Neural progenitor cell (in vitro differentiated cells): ENCODE data around the gene ROMO1. TPM values are rescaled to one million over a fixed set of nuclear protein-coding genes. Genes with fewer than 3 reads are reported as not detected.
"Not testable (repeated sequence)": the region's sequence is repeated elsewhere in the genome, so short reads cannot be mapped to it uniquely, and the experiment has no call there.

Experiments
- DNase-seq: peaks from one replicate; pipeline ENCODE4 v3.0.0-alpha.2; 2016; ENCODE audit warnings: low spot score
- H2AFZ ChIP-seq: fragments of 200-600 bp; sonication (generic); replicated peaks from 2 replicates; pipeline ENCODE4 v1.6.1; 2016; ENCODE audit warnings: antibody characterized with exemption
- H3F3A ChIP-seq: fragments of 200-600 bp; sonication (generic); 2 replicates; pipeline ENCODE4 v1.6.1; 2016; ENCODE audit warnings: antibody characterized with exemption, low read depth
- H3K27ac ChIP-seq: fragments of 200-600 bp; sonication (generic); 2 replicates; pipeline ENCODE4 v1.5.1; 2016; ENCODE audit warnings: mild to moderate bottlenecking
- H3K27me3 ChIP-seq: fragments of 200-600 bp; sonication (generic); 2 replicates; pipeline ENCODE4 v1.6.1; 2016; ENCODE audit warnings: mild to moderate bottlenecking, moderate library complexity
- H3K36me3 ChIP-seq: fragments of 200-600 bp; sonication (generic); 2 replicates; pipeline ENCODE4 v1.5.1; 2016
- H3K4me1 ChIP-seq: fragments of 200-600 bp; sonication (generic); 2 replicates; pipeline ENCODE4 v1.6.1; 2016; ENCODE audit warnings: mixed run types
- H3K4me2 ChIP-seq: fragments of 200-600 bp; sonication (generic); 2 replicates; pipeline ENCODE4 v1.6.1; 2016
- H3K4me3 ChIP-seq: fragments of 200-600 bp; sonication (generic); 2 replicates; pipeline ENCODE4 v1.5.1; 2016
- H3K79me2 ChIP-seq: fragments of 200-600 bp; sonication (generic); 2 replicates; pipeline ENCODE4 v1.6.1; 2016; ENCODE audit warnings: low read depth
- H3K9ac ChIP-seq: fragments of 200-600 bp; sonication (generic); 2 replicates; pipeline ENCODE4 v1.6.1; 2016
- H3K9me3 ChIP-seq: fragments of 200-600 bp; sonication (generic); 2 replicates; pipeline ENCODE4 v1.5.1; 2016; ENCODE audit warnings: low read depth
- H4K20me1 ChIP-seq: fragments of 200-600 bp; sonication (generic); 2 replicates; pipeline ENCODE4 v1.6.1; 2016; ENCODE audit warnings: low read depth
- H3K27ac Mint-ChIP-seq: 3 replicates; pipeline ENCODE4 v1.8.0; 2021; ENCODE audit warnings: mixed read lengths
- H3K27me3 Mint-ChIP-seq: 2 replicates; pipeline ENCODE4 v1.8.0; 2022; ENCODE audit warnings: low read depth, mild to moderate bottlenecking, inconsistent platforms, moderate library complexity, mixed read lengths; ENCODE audit not compliant: insufficient read depth
- H3K36me3 Mint-ChIP-seq: 3 replicates; pipeline ENCODE4 v1.8.0; 2021; ENCODE audit warnings: mixed read lengths
- H3K4me1 Mint-ChIP-seq: 3 replicates; pipeline ENCODE4 v1.8.0; 2021; ENCODE audit warnings: mixed read lengths
- H3K4me3 Mint-ChIP-seq: 3 replicates; pipeline ENCODE4 v1.8.0; 2021; ENCODE audit warnings: mild to moderate bottlenecking, moderate library complexity, mixed read lengths
- H3K9me3 Mint-ChIP-seq: 3 replicates; pipeline ENCODE4 v1.8.0; 2020; ENCODE audit warnings: mixed read lengths
- CTCF ChIP-seq: fragments of 200-600 bp; sonication (generic); IDR thresholded peaks from 2 replicates; pipeline ENCODE4 v1.5.1; 2017; ENCODE audit warnings: antibody characterized with exemption, mild to moderate bottlenecking
- EZH2 ChIP-seq: fragments of 200-600 bp; sonication (generic); IDR thresholded peaks from 2 replicates; pipeline ENCODE4 v1.6.1; 2017; ENCODE audit warnings: antibody characterized with exemption, mild to moderate bottlenecking, moderate library complexity
- EZH2phosphoT487 ChIP-seq: fragments of 200-600 bp; sonication (generic); IDR thresholded peaks from 2 replicates; pipeline ENCODE4 v1.6.1; 2017; ENCODE audit warnings: antibody characterized with exemption
- total RNA-seq: library from RNA; depleted of rRNA; stranded (reverse); fragments of >200 nt; gene quantifications from 2 replicates; pipeline ENCODE4 v1.2.3, GENCODE V29; 2015; ENCODE audit warnings: low replicate concordance

Gene ROMO1
- total RNA-seq, 1 donor from 2014 or later, result 135 TPM

GRCh38 chr20:35680452-35681183 lies 18.6 kb upstream of the ROMO1 start:
- no peaks in the 10 kb centered on the region for H3K27me3 Mint-ChIP-seq
- Histone ChIP-seq H3K79me2 (no peaks in the 10 kb centered on the region), H2AFZ (no peak overlapping the region), H3K9me3 (no peaks in the 10 kb centered on the region), H3K9ac (no peak overlapping the region), H3K4me2 (no peak overlapping the region), H3K36me3 (no peaks in the 10 kb centered on the region), H3K27me3 (no peaks in the 10 kb centered on the region), H3K4me3 (no peak overlapping the region), H3K4me1 (no peaks in the 10 kb centered on the region), H3K27ac (no peak overlapping the region), H3F3A (no peaks in the 10 kb centered on the region), H4K20me1 (no peaks in the 10 kb centered on the region)
- H3K4me1 Mint-ChIP-seq, result peaks cover 3% of the 10 kb centered on the region
- no peak for TF ChIP-seq CTCF
- no peak for TF ChIP-seq EZH2
- no peak for TF ChIP-seq EZH2phosphoT487
- DNase-seq, result no peak
- no peak overlapping the region for H3K27ac Mint-ChIP-seq
- H3K9me3 Mint-ChIP-seq, result no peaks in the 10 kb centered on the region
- H3K4me3 Mint-ChIP-seq, result no peak overlapping the region
- peaks cover 4% of the 10 kb centered on the region for H3K36me3 Mint-ChIP-seq

DNA sequence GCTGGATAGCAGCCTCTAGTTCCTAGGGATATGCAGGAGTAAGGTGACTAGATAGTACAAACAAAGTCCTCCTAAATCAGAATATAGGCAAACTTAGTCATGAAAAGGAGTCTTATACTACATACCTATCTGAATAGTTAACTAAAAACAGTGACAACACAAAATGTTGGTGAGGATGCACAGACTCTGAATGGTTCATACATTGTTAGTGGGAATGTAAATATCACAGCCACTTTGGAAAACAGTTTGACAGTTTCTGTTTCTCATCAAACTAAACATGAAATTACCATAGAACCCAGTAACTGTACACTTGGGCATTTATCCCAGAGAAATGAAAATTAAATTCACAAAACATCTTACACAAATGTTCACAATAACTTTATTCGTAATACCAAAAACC lies 17.2 kb upstream of the ROMO1 start:
- Histone ChIP-seq H3K4me3 (no peak overlapping the region), H3K4me1 (no peaks in the 10 kb centered on the region), H3K36me3 (no peaks in the 10 kb centered on the region), H3K27ac (no peak overlapping the region), H4K20me1 (no peaks in the 10 kb centered on the region), H3K79me2 (no peaks in the 10 kb centered on the region), H3K9ac (no peak overlapping the region), H2AFZ (no peak overlapping the region), H3K9me3 (no peaks in the 10 kb centered on the region), H3K27me3 (no peaks in the 10 kb centered on the region), H3K4me2 (no peak overlapping the region), H3F3A (no peaks in the 10 kb centered on the region)
- Mint-ChIP-seq H3K27me3 (no peaks in the 10 kb centered on the region), H3K9me3 (no peaks in the 10 kb centered on the region), H3K36me3 (peaks cover 7% of the 10 kb centered on the region), H3K4me1 (peaks cover 3% of the 10 kb centered on the region), H3K27ac (no peak overlapping the region), H3K4me3 (no peak overlapping the region)
- no peak for DNase-seq
- TF ChIP-seq EZH2phosphoT487 (no peak), CTCF (no peak), EZH2 (no peak)

- H3K27ac ChIP-seq, H3K4me2 ChIP-seq, DNase-seq, H4K20me1 ChIP-seq, H3K27me3 ChIP-seq, H3K9me3 ChIP-seq, H2AFZ ChIP-seq, H3K4me3 ChIP-seq, H3K4me1 Mint-ChIP-seq, H3K27ac Mint-ChIP-seq, H3K4me3 Mint-ChIP-seq, H3K36me3 ChIP-seq, H3F3A ChIP-seq, H3K4me1 ChIP-seq, H3K27me3 Mint-ChIP-seq, H3K9me3 Mint-ChIP-seq, H3K9ac ChIP-seq, H3K79me2 ChIP-seq: not testable (repeated sequence)
- peaks cover 24% of the 10 kb centered on the region for H3K36me3 Mint-ChIP-seq
These were observed 13.8 kb upstream of the ROMO1 start for GRCh38 chr20:35685368-35685767.

DNA sequence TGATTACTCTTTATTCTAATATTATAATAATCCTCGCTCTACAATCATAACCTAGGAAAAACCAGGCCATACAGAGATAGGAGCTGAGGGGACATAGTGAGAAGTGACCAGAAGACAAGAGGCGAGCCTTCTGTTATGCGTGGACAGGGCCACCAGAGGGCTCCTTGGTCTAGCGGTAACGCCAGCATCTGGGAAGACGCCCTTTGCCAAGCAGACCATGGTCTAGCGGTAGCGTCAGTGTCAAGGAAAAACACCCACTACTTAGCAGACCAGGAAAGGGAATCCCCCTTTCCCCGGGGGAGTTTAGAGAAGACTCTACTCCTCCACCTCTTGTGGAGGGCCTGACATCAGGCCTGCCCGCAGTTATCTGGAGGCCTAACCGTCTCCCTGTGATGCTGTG lies 12.3 kb upstream of the ROMO1 start:
- peak; percentile 27 for TF ChIP-seq CTCF
- H2AFZ ChIP-seq, H3K4me1 ChIP-seq, H3F3A ChIP-seq, H3K9me3 Mint-ChIP-seq, H3K79me2 ChIP-seq, H3K36me3 ChIP-seq, H3K27me3 ChIP-seq, H3K27ac ChIP-seq, H3K9me3 ChIP-seq, H3K9ac ChIP-seq, H3K27ac Mint-ChIP-seq, H3K4me3 Mint-ChIP-seq, H3K4me2 ChIP-seq, H3K4me3 ChIP-seq, H3K27me3 Mint-ChIP-seq, H3K4me1 Mint-ChIP-seq, H4K20me1 ChIP-seq: not testable (repeated sequence)
- H3K36me3 Mint-ChIP-seq, result peaks cover 22% of the 10 kb centered on the region
- peak; percentile 16 for DNase-seq
